ENCODE data around the gene VWA3B. TPM values are rescaled to one million over a fixed set of nuclear protein-coding genes. Genes with fewer than 3 reads are reported as not detected.

Gene VWA3B
- total RNA-seq, 4 donors from 2014 or later = 0.27 TPM; not detected in 3

DNA sequence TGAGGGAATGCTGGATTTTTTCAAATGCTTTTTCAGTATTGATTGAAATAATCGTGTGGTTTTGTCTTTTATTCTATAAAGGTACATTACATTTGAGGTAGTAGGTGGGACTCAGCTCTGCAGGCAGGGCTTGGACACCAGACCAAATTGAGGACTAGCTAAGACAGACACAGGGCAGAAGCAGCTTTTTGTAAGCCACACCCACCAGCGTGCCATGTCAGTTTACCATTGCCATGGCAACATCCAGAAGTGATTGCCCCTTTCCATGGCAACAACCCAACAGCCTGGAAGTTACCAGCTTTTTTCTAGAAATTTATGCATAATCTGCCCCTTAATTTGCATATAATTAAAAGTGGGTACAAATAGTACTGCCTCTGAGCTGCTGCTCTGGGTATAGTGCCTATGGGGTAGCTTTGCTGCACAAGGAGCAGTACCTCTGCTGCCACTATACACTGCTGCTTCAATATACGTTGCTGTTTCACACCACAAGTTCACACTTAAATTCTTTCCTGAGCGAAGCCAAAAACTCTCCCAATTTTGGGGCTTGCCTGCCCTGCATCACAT is 23.6 kb upstream of the VWA3B start:
- H3K9me3 ChIP-seq = no peaks in the 10 kb centered on the region
- no peak for DNase-seq
- H3K36me3 ChIP-seq = no peaks in the 10 kb centered on the region
- H3K4me1 ChIP-seq = no peaks in the 10 kb centered on the region
- no peak overlapping the region for H3K27ac ChIP-seq
- no peak for TF ChIP-seq POLR2A (IDR thresholded peaks at IDR 0.05)
- TF ChIP-seq, protein P1, sequence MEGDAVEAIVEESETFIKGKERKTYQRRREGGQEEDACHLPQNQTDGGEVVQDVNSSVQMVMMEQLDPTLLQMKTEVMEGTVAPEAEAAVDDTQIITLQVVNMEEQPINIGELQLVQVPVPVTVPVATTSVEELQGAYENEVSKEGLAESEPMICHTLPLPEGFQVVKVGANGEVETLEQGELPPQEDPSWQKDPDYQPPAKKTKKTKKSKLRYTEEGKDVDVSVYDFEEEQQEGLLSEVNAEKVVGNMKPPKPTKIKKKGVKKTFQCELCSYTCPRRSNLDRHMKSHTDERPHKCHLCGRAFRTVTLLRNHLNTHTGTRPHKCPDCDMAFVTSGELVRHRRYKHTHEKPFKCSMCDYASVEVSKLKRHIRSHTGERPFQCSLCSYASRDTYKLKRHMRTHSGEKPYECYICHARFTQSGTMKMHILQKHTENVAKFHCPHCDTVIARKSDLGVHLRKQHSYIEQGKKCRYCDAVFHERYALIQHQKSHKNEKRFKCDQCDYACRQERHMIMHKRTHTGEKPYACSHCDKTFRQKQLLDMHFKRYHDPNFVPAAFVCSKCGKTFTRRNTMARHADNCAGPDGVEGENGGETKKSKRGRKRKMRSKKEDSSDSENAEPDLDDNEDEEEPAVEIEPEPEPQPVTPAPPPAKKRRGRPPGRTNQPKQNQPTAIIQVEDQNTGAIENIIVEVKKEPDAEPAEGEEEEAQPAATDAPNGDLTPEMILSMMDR (IDR thresholded peaks at IDR 0.05) = no peak
- H3K27me3 ChIP-seq = no peaks in the 10 kb centered on the region
- no peak overlapping the region for H3K4me3 ChIP-seq

DNA sequence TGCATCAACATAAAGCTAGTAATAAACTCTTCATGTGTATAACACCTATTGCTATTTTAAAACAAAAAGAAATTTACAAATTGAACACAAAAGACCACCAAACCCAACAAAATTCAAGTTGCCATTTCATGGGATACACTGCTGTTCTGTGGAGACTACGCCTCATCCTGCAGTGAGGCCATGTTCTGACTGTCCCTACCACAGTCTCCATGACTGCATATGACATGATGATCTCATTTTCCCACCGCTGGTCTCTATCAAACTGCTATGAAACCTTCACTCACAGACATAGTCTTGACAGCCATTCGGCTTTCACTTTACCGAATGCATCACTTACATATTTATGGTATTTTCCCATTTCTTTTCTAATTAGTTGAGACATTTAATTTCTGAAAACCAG is 21.2 kb upstream of the VWA3B start:
- Histone ChIP-seq H3K4me1 (no peaks in the 10 kb centered on the region), H3K27me3 (no peaks in the 10 kb centered on the region), H3K4me3 (no peak overlapping the region), H3K27ac (no peak overlapping the region), H3K9me3 (no peaks in the 10 kb centered on the region), H3K36me3 (no peaks in the 10 kb centered on the region)
- DNase-seq = no peak
- TF ChIP-seq, protein P1 (IDR thresholded peaks at IDR 0.05) = no peak

DNA sequence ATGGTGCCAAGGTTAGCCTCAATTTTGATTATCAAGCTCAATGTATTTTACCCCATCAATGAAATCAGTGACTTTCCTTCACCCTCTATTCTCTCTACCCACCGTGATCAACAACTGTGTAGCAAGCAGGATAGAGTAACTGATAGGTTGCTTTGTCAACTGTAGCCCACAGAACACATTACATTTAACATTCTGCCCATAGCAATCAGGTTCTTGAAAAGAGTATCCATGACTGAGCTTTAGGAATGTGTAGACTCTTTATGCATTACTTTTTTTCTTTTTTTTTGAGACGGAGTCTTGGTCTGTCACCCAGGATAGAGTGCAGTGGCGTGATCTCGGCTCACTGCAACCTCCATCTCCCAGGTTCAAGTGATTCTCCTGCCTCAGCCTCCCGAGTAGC is 19.8 kb upstream of the VWA3B start:
- Histone ChIP-seq H3K4me1 (no peaks in the 10 kb centered on the region), H3K4me3 (no peak overlapping the region), H3K27me3 (no peaks in the 10 kb centered on the region), H3K9me3 (no peaks in the 10 kb centered on the region), H3K27ac (no peak overlapping the region), H3K36me3 (no peaks in the 10 kb centered on the region)
- TF ChIP-seq, protein P1 (IDR thresholded peaks at IDR 0.05) = no peak
- no peak for TF ChIP-seq POLR2A (IDR thresholded peaks at IDR 0.05)
- no peak for DNase-seq

DNA sequence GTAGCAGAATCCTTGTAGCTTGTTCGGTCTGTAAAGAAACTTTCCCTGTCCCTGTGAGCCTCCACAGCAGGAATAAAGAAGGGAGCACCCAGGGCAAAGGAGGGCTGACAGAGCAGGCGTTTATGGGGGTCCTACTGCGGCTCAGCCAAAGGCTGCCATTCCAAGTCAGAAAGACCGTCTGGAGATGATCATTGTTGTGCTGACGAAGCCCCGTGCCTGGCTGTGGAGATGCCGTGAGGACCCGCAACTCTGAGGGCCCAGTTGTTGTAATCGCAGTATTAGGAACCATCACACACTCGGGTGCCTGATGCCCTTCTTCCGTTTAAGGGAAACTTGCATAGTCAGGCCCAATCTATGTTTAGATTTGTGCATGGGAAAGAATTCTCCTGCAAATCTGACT is 16.9 kb upstream of the VWA3B start:
- no peaks in the 10 kb centered on the region for H3K9me3 ChIP-seq
- H3K4me1 ChIP-seq = no peaks in the 10 kb centered on the region
- no peaks in the 10 kb centered on the region for H3K27me3 ChIP-seq
- H3K36me3 ChIP-seq = no peaks in the 10 kb centered on the region
- H3K27ac ChIP-seq = no peak overlapping the region
- no peak for DNase-seq
- H3K4me3 ChIP-seq = no peak overlapping the region
- TF ChIP-seq, protein P1 (IDR thresholded peaks at IDR 0.05) = no peak
- TF ChIP-seq POLR2A (IDR thresholded peaks at IDR 0.05) = no peak

DNA sequence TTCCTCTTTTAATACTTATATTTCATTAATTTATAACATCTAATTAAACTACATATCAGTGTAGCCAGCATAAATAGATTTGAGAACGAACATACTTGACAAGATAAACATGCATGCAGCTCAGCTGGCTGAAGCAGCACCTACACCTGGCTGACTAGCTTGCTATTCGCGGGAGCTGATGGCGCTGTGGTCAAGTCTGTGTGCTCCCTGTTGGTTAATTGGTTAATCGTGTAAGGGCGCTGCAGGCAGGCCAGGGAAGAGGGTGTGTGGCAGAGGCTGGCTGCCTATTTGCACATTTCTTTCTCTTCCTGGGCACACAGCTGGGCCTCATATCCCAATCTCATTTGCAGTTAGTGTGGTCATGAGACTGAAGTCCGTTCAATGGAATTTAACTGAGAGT is 14.5 kb upstream of the VWA3B start:
- Histone ChIP-seq H3K4me1 (no peaks in the 10 kb centered on the region), H3K36me3 (no peaks in the 10 kb centered on the region), H3K9me3 (no peaks in the 10 kb centered on the region), H3K4me3 (no peak overlapping the region), H3K27ac (no peak overlapping the region), H3K27me3 (no peaks in the 10 kb centered on the region)
- TF ChIP-seq, protein P1 (IDR thresholded peaks at IDR 0.05) = no peak
- no peak for TF ChIP-seq POLR2A (IDR thresholded peaks at IDR 0.05)
- no peak for DNase-seq

DNA sequence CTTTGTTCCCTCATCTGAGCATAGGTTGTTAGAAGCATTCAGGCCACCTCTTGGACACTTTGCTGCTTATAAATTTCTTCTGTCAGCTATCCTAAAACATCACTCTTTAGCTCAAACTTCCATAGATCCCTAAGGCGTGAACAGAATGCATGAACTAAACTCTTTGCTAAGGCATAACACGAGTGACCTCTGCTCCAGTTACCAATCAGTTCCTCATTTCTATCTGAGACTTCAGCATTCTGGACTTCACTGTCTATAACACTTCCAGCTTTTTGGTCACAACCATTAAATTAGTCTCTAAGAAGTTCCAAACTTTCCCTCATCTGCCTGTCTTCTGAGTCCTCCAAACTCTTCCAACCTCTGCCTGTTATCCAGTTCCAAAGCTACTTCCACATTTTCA is 8.3 kb upstream of the VWA3B start:
- no peak for TF ChIP-seq POLR2A (IDR thresholded peaks at IDR 0.05)
- TF ChIP-seq, protein P1 (IDR thresholded peaks at IDR 0.05) = no peak
- Histone ChIP-seq H3K4me3 (no peak overlapping the region), H3K27me3 (no peaks in the 10 kb centered on the region), H3K4me1 (peaks cover 0 to 6% (median 0%) of the 10 kb centered on the region in 4 donors), H3K9me3 (no peaks in the 10 kb centered on the region), H3K27ac (no peak overlapping the region), H3K36me3 (no peaks in the 10 kb centered on the region)
- DNase-seq = no peak
